NCI-H2081 treated with DMSO at 0.1 percent for 48 hours (cell line): Measurements from ENCODE around the gene PCK2.

Source experiments
- DNase-seq: peaks from one replicate; lab custom pipeline; 2025; lab: John Stamatoyannopoulos, UW

PCK2 gene

DNA sequence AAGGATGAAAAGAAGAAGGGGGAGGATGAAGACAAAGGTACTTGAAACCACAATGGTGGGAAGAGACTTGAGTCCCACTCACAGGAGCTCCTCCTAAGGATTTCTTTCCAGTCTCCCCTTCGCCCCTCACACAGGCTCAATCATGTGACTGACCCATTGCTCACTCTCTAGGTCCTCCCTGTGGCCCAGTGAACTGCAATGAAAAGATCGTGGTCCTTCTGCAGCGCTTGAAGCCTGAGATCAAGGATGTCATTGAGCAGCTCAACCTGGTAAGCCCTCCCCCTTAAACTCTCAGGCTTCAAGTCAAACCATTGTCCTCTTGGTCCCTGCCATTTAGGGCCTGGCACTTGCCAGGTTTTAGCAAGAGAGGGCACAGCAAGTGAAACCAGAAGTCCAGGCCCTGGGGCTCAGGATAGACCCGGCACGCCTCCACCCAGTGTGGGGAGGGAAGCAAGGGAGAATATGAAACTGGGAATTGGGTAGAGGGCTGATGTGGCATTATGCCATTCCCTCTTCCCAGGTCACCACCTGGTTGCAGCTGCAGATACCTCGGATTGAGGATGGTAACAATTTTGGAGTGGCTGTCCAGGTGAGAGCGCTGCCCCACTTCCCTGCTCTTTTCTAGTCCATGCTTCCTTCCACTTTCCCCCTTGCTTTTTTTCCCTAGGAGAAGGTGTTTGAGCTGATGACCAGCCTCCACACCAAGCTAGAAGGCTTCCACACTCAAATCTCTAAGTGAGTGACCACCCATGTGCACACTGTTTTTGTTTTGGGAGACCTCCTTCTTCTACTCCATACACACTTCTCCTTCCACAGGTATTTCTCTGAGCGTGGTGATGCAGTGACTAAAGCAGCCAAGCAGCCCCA lies 43.7 kb downstream of the PCK2 start:
- no peak for DNase-seq

DNA sequence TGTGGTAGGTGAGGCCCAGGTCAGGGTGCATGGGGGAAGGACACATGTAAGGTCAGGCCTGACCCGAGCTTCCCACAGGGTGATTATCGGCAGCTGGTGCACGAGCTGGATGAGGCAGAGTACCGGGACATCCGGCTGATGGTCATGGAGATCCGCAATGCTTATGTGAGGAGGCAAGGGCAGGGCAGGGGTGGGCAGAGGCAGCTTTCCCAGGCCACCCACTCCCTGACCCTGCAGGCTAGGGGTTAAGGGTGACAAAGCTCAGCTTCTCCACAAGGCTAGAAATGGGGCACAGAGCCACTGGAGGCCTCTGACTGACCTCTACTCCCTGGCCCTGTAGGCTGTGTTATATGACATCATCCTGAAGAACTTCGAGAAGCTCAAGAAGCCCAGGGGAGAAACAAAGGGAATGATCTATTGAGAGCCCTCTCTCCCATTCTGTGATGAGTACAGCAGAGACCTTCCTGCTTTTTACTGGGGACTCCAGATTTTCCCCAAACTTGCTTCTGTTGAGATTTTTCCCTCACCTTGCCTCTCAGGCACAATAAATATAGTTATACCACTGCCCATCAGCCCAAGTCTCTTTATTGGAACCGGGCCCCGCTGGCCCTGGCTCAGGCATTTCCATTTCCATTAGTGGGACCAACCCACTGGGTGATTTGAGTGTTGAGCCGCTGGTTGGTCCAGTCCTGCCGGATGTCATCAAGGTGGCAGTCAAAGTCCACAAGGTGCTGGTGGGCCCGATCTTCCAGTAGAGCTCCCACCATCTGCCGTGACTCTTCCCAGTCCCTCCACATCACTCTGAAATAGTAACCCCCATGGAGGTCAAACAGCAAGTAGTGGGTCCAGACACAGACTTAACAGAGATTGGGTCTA lies 44.5 kb downstream of the PCK2 start:
- DNase-seq = no peak

DNA sequence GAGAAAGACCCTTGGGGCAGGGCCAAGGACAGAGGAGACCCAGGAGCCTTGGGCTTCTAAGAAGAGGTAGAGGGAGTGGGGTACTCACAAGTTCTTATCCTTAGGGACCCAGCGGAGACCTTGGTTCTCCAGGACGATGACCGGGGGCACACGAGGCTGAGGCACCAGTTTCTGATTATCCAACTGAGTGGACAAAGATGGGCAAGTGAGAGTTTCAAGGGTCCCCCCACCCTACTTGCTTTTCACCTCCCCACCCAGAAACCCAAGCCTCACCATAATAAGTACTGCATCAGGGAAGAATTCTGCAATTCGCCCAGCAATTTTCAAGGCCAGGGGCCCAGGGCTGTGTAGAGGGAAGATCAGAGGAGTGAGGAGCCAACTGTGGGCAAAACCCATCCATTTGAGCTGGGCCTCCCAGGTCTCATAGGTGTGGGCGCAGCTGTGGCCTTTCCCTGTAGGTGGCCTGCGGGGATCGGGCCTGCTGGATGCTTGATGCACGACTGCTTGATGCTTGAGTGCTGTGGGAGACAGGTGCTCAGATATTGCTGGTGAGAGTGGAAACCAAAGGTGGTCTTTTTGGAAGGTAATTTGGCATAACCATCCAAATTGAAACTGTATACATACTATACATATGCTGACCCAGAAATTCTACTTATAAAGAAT lies 45.3 kb downstream of the PCK2 start:
- no peak for DNase-seq

DNA sequence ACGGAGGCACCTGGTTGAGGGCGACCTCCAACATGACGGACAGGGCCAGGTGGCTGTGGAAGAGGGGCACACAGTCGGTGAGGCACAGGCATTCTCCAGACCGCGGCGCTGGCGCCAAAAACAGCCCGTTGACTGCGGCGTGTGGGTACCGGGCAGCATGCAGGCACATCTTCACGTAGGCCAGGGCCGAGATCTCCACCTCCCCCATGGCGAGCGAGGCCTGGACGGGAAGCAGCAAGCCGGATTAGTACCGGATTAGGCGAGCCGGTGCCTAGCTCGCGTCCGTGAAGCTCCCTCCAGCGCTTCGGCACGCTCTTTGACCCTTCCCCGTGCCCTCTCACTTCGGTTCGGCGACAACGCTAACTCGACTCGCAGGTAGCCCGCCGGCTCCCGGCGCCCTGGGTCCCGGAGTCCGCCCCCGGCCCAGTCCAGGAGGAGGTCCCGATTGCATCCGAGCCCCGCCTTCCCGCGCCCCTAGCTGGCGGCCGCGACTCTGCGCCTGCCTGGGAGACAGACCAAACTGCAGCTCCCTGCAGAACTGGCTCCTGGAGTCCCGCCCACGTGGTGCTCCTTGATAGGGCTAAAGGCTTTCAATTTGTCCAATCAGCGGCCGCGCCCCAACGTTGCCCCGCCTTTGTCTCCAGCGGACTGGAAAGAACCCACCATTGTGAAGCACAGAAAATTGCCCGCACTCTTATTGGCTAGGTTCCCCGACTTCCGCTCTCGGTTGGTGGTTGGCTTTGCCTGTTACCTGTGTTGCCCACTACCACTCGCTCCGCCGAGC lies 47.2 kb downstream of the PCK2 start, which contains the start of gene EMC9:
Gene EMC9, minus strand, starts transcription at position 495 of the 784 bp plus-strand sequence. Its CDS starts 287 bp downstream, at position 208.
- peak; percentile 99 for DNase-seq

DNA sequence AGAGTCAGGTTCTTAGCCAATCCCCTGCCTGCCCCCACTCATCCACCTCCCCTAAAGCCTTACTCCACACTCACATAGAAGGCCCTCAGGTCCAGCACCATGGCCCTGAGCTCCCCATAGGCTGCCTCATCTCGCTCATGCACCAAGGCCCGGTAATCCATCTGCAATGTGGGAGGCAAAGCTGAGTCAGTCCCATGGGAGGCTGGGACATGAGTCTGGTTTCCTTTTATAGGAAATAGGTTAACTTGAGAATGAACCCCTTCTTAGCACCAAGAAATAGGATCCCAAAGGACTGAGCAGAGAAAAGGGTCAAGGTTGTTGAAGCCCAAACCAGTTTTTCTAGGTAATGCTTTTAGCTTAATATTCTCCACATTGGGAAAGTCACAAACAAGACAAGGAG lies 49.4 kb downstream of the PCK2 start:
- DNase-seq = no peak

DNA sequence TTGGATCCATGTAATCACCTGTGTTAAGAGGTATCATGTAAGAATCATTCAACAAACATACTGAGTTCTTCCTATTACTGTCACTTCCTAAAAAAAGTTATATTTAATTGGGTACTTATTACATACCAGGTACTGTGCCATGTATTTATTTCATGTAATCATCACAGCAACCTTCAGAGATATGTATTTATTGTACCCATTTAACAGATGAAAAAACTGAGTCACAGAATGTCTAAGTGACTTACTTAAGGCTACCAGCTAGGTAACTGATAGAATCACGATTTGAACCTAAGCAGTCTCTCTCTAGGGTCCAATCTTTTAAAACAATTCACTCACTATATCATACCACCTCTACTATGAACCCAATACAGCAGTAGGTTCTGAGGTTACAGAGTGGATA lies 50.3 kb downstream of the PCK2 start:
- no peak for DNase-seq

DNA sequence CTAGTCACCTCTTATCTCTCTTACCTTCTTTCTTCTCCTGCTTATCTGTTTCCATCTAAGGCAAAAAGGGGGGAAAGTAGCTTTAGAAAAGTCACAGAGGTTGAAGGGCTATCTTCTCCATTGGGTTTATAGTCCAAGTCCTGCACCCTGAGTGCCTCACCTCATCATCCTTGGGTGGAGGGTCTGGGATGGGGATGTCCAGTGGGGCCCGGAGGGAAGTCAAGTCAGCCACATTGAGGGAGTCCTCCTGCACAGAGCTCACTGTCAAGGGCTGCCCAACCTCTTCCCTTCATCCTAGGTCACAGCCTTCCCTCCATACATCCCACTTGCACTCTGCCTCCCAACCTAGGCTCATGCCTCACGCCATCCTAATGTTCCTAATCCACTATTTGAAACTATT lies 51.1 kb downstream of the PCK2 start:
- DNase-seq = no peak

DNA sequence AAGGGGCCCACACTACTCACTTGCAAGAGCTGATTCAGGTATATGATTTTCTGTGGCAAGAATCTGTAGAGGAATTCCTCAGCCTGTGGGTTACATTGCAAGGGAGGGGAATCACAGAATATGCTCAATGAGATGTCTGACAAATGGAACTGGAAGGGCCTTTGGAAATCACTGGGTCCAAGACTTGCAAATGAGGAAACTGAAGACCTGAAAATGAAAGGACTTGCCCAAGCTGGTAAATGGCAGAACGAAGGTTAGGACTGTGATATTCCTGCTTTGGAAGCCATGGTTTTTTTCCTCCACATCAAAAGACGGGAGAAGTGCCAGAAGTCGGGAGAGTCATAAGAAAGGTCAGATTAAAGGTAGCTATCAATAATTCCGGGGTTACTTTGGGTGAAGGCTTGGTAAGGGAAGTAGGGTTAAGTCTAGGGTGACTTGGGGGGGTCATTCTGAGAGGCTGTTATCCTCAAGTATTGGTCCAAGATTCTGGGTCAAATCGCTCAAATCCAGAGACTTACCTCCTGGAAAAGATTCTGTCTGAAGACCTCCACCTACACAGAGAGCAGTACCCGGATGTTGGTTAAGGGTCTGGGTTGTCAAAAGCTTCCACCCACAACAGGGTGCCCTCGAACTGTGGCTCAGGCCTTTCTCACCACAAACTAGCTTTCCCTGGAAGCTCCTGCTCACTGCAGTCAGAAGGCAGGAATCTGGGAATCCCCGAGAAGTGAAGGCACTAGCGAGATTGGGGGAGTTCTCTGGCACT lies 51.8 kb downstream of the PCK2 start:
- no peak for DNase-seq

DNA sequence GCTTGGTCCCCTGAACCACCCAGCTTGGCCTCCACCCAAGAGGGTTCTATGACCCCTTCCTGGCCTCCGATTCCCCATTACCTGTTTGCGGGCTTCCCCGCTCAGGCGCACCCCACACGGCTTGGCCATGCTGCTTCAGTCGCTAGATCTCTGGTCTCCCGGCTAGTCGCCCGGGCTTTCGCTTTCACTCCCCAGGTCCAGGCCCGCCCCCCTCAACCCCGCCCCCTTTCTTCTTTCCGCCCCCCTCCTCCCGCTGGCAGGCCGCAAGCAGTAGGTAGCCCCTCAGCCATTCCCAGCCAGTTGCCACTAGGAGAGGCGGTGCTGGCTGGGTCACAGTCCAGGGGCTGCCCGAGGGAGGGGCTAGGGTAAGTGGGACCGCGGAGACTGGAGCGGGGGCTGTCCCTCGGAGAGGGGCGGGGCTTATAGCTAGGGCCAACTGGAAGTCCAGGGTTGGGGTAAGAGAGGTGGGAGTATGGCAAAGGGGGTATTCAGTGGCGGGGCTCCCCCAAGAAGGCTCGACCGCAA lies 52.4 kb downstream of the PCK2 start, which contains the start of gene PSME2:
Gene PSME2, minus strand, starts transcription at position 158 of the 525 bp plus-strand sequence. Its CDS starts 29 bp downstream, at position 129.
- DNase-seq = peak; percentile 71

DNA sequence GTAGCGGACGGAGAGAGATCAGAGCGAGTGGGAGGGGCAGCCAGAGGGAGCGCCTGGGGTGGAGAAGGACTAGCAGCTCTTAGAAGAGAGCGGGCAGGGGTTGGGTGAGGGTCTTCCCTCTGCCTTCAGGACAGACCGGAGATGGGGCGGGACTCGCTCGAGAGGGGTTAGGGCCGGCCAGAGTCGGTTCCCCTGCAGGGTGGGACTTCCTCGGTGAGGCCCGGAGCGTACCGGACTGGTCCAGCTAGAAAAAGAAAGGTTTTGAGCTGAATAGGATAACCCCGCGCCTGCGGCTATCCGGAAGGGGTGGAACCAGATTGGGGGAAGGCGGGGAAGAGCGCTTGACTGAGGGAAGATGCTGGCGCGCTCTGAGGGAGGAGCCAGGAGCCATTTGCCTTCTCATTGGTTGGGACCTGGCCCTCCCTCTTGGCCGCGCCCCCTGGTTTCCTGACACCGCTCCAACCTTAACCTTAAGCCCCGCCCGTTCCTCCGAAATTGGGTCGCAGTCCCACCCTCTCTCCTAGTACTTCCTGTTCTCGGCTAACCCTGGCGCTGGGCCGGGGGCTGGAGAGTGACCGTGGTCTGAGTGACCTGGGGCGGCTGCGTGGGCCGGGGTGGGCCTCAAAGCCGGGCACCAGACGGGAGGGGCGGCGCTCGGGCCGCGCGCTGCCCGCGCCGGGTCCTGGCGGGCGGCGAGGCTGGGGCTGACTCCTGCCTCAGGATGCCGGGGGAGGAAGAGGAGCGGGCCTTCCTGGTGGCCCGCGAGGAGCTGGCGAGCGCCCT lies 53.1 kb downstream of the PCK2 start, which contains the start of gene RNF31:
Gene RNF31, plus strand, starts transcription at position 521 of the 783 bp plus-strand sequence. Its CDS starts 201 bp downstream, at position 722.
- DNase-seq = peak; percentile 90

DNA sequence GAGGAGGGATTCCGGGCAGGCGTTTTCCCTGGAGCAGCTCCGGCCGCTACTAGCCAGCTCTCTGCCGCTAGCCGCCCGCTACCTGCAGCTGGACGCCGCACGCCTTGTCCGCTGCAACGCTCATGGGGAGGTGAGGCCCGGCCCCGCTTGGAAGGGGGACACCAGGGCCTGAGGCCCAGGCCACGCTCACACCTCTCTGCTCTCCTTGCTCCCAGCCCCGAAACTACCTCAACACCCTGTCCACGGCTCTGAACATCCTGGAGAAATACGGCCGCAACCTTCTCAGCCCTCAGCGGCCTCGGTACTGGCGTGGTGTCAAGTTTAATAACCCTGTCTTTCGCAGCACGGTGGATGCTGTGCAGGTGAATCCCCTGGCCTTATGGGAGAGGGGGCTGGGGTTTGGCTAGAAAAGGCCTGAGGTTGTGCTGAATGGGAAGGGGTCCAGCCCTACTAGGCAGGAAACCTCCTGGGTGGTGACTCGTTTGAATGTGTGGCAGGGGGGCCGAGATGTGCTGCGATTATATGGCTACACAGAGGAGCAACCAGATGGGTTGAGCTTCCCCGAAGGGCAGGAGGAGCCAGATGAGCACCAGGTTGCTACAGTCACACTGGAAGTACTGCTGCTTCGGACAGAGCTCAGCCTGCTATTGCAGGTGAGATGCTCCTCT lies 53.8 kb downstream of the PCK2 start:
- DNase-seq = no peak

DNA sequence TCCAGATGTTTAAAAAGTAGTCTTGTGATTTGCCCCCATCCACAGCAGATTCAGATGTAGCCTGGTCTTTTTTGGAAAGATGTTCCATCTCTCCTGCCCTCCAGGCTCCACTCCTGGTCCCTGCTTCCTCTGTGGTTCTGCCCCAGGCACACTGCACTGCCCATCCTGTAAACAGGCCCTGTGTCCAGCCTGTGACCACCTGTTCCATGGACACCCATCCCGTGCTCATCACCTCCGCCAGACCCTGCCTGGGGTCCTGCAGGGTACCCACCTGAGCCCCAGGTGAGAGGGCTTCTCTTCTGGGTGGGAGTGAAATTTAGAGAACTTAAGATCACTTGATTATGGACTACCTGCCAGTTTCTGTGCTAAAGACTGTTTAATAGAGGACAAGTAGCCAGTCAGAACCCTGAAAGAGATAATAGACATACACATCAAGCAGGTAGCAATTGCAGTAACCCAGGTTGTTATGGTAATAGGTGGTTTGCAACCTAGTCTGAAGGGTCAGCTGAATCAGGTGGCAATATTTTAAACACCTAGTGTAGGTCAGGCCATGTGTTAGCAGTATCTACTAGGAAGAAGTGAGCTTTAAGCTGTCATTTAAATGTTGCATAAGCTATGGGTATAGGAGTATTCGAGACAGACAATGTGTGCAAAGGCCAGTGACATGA lies 55.3 kb downstream of the PCK2 start:
- DNase-seq = no peak

DNA sequence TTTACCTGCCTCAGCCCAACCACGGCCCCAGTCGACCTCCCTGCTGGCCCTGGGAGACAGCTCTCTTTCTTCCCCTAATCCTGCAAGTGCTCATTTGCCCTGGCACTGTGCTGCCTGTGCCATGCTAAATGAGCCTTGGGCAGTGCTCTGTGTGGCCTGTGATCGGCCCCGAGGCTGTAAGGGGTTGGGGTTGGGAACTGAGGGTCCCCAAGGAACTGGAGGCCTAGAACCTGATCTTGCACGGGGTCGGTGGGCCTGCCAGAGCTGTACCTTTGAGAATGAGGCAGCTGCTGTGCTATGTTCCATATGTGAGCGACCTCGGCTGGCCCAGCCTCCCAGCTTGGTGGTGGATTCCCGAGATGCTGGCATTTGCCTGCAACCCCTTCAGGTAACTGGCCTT lies 56.0 kb downstream of the PCK2 start:
- no peak for DNase-seq

DNA sequence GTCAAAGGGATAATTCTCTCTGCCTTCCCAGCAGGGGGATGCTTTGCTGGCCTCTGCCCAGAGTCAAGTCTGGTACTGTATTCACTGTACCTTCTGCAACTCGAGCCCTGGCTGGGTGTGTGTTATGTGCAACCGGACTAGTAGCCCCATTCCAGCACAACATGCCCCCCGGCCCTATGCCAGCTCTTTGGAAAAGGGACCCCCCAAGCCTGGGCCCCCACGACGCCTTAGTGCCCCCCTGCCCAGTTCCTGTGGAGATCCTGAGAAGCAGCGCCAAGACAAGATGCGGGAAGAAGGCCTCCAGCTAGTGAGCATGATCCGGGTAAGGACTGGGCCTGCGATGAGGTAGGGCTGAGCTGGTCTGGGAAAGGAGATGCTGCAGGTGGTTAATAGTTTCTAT lies 56.5 kb downstream of the PCK2 start:
- DNase-seq = no peak

DNA sequence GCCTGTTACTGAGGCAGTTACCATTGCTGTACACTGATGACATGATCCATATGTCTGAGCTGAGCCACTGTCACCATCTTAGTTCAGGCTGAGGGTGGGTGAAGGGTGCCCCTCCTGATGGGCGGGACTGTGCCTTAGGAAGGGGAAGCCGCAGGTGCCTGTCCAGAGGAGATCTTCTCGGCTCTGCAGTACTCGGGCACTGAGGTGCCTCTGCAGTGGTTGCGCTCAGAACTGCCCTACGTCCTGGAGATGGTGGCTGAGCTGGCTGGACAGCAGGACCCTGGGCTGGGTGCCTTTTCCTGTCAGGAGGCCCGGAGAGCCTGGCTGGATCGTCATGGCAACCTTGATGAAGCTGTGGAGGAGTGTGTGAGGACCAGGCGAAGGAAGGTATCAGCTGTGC lies 56.9 kb downstream of the PCK2 start:
- no peak for DNase-seq

DNA sequence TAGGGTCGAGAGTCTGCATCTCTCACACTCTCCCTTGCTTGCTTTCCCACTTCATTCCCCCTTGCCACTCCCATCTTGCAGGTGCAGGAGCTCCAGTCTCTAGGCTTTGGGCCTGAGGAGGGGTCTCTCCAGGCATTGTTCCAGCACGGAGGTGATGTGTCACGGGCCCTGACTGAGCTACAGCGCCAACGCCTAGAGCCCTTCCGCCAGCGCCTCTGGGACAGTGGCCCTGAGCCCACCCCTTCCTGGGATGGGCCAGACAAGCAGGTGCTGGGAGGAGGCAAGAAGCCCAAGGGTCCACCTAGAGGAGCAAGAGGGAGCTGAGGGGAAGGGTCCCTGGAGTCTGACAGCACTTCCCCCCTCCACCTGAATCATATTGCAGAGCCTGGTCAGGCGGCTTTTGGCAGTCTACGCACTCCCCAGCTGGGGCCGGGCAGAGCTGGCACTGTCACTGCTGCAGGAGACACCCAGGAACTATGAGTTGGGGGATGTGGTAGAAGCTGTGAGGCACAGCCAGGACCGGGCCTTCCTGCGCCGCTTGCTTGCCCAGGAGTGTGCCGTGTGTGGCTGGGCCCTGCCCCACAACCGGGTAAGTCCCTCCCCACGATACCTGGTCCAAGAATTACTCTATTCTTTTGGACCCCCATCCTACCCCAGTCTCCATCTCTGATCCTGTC lies 57.4 kb downstream of the PCK2 start:
- no peak for DNase-seq
